ENCODE results near the gene DNPH1.

DNA sequence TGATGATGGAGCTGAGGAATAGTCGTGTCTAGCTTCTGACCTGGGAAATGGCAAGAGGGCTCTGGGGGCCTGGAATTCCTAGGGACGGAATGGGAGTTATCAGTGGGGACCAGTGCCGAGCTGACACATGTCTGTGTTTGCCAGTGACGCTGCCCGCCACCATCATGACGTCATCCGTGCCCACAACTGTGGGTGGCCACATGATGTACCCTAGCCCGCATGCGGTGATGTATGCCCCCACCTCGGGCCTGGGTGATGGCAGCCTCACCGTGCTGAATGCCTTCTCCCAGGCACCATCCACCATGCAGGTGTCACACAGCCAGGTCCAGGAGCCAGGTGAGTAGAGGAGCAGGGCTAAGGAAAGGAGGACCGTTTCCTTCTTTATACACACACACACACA, 51.1 kb downstream of the DNPH1 start:
- TF ChIP-seq, protein P1, sequence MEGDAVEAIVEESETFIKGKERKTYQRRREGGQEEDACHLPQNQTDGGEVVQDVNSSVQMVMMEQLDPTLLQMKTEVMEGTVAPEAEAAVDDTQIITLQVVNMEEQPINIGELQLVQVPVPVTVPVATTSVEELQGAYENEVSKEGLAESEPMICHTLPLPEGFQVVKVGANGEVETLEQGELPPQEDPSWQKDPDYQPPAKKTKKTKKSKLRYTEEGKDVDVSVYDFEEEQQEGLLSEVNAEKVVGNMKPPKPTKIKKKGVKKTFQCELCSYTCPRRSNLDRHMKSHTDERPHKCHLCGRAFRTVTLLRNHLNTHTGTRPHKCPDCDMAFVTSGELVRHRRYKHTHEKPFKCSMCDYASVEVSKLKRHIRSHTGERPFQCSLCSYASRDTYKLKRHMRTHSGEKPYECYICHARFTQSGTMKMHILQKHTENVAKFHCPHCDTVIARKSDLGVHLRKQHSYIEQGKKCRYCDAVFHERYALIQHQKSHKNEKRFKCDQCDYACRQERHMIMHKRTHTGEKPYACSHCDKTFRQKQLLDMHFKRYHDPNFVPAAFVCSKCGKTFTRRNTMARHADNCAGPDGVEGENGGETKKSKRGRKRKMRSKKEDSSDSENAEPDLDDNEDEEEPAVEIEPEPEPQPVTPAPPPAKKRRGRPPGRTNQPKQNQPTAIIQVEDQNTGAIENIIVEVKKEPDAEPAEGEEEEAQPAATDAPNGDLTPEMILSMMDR (IDR thresholded peaks at IDR 0.05) = no peak
- no peak for TF ChIP-seq ZFX (IDR thresholded peaks at IDR 0.05; ENCODE audit: borderline replicate concordance)
